MM.1S (cell line): ENCODE results near the gene BLOC1S4.
"Not testable (repeated sequence)": the region's sequence is repeated elsewhere in the genome, so short reads cannot be mapped to it uniquely, and the experiment has no call there.

Experiments
- EZH2 ChIP-seq: fragments of 300-600 bp; sonication (generic); optimal IDR thresholded peaks from 2 replicates; pipeline ENCODE3; 2017; ENCODE audit warnings: low read depth, mild to moderate bottlenecking, antibody characterized with exemption, low read length, mixed read lengths
- TF ChIP-seq, protein P1 (sequence below): fragments of 300-600 bp; sonication (generic); IDR thresholded peaks from 2 replicates; pipeline ENCODE4 v1.5.1; 2016; ENCODE audit warnings: antibody characterized with exemption, low read length, mixed read lengths

DNA sequence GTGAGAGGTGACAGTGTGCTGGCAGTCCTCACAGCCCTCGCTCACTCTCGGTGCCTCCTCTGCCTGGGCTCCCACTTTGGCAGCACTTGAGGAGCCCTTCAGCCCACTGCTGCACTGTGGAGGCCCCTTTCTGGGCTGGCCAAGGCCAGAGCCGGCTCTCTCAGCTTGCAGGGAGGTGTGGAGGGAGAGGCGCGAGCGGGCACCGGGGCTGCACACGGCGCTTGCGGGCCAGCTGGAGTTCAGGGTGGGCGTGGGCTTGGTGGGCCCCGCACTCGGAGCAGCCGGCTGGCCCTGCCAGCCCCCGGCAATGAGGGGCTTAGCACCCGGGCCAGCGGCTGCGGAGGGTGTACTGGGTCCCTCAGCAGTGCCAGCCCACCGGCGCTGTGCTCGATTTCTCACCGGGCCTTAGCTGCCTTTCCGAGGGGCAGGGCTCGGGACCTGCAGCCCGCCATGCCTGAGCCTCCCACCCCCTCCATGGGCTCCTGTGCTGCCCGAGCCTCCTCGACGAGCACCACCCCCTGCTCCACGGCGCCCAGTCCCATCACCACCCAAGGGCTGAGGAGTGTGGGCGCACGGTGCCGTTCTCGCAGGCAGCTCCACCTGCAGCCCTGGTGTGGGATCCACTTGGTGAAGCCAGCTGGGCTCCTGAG lies 43.3 kb upstream of the BLOC1S4 start:
- TF ChIP-seq EZH2 = not testable (repeated sequence)
- TF ChIP-seq, protein P1, sequence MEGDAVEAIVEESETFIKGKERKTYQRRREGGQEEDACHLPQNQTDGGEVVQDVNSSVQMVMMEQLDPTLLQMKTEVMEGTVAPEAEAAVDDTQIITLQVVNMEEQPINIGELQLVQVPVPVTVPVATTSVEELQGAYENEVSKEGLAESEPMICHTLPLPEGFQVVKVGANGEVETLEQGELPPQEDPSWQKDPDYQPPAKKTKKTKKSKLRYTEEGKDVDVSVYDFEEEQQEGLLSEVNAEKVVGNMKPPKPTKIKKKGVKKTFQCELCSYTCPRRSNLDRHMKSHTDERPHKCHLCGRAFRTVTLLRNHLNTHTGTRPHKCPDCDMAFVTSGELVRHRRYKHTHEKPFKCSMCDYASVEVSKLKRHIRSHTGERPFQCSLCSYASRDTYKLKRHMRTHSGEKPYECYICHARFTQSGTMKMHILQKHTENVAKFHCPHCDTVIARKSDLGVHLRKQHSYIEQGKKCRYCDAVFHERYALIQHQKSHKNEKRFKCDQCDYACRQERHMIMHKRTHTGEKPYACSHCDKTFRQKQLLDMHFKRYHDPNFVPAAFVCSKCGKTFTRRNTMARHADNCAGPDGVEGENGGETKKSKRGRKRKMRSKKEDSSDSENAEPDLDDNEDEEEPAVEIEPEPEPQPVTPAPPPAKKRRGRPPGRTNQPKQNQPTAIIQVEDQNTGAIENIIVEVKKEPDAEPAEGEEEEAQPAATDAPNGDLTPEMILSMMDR = not testable (repeated sequence)
